HG03103 (cell line): ENCODE results near the gene TPRG1.

ENCODE experiments used
- ATAC-seq: cut with Tn5 transposase; IDR thresholded peaks from one replicate; pipeline ENCODE4 v1.9.1; 2021; ENCODE audit warnings: low read depth; ENCODE audit not compliant: unreplicated experiment

The TPRG1 gene

GRCh38 chr3:189171707-189172106 lies at the start of gene TPRG1:
TPRG1 (plus strand) TSS chr3:189171971; CDS start chr3:189207385, 35,414 bp downstream.
- no peak for ATAC-seq

- ATAC-seq = no peak
These were observed 49.7 kb upstream of the TPRG1 start for GRCh38 chr3:189122110-189122509.

GRCh38 chr3:189122526-189123205 lies 49.1 kb upstream of the TPRG1 start:
- ATAC-seq = no peak

- no peak for ATAC-seq
These were observed 48.0 kb upstream of the TPRG1 start for GRCh38 chr3:189123595-189124387.

- ATAC-seq = peak; percentile 75
These were observed 39.5 kb upstream of the TPRG1 start for GRCh38 chr3:189132231-189132671.

- ATAC-seq = no peak
These were observed 38.9 kb upstream of the TPRG1 start for GRCh38 chr3:189132839-189133238.

- no peak for ATAC-seq
These were observed 38.0 kb upstream of the TPRG1 start for GRCh38 chr3:189133768-189134167.

GRCh38 chr3:189137416-189137815 lies 34.4 kb upstream of the TPRG1 start:
- no peak for ATAC-seq

- no peak for ATAC-seq
These were observed 32.7 kb upstream of the TPRG1 start for GRCh38 chr3:189138901-189139610.

- ATAC-seq = no peak
These were observed 32.2 kb upstream of the TPRG1 start for GRCh38 chr3:189139611-189139940.

- no peak for ATAC-seq
These were observed 29.2 kb upstream of the TPRG1 start for GRCh38 chr3:189142527-189142926.

- ATAC-seq = no peak
These were observed 28.4 kb upstream of the TPRG1 start for GRCh38 chr3:189143321-189143720.

GRCh38 chr3:189143771-189144170 lies 28.0 kb upstream of the TPRG1 start:
- ATAC-seq = no peak

GRCh38 chr3:189144645-189145044 lies 27.1 kb upstream of the TPRG1 start:
- no peak for ATAC-seq

- ATAC-seq = no peak
These were observed 24.9 kb upstream of the TPRG1 start for GRCh38 chr3:189146848-189147247.

- ATAC-seq = peak; percentile 77
These were observed 23.7 kb upstream of the TPRG1 start for GRCh38 chr3:189148081-189148507.

GRCh38 chr3:189149203-189149602 lies 22.6 kb upstream of the TPRG1 start:
- ATAC-seq = no peak

GRCh38 chr3:189157232-189158007 lies 14.4 kb upstream of the TPRG1 start:
- ATAC-seq = no peak

GRCh38 chr3:189158034-189158433 lies 13.7 kb upstream of the TPRG1 start:
- no peak for ATAC-seq

GRCh38 chr3:189160519-189161309 lies 11.1 kb upstream of the TPRG1 start:
- ATAC-seq = no peak
